Posterior vena cava (tissue), 2 donors: ENCODE data around the gene KIR3DL2. TPM values are rescaled to one million over a fixed set of nuclear protein-coding genes. Genes with fewer than 3 reads are reported as not detected.
"Not testable (repeated sequence)": the region's sequence is repeated elsewhere in the genome, so short reads cannot be mapped to it uniquely, and the experiment has no call there.

Experiments
- DNase-seq: peaks from one replicate; pipeline ENCODE4 v3.0.0-alpha.2; 2020; ENCODE audit warnings: low spot score
- intact Hi-C, 2 donors: fragments of 100-400 bp; cut with DNase I; formaldehyde crosslinking; loops; one replicate each; pipeline versions ENCODE4 v1.14.1 to v1.14.2; 2022 to 2023
- total RNA-seq, 2 donors: library from RNA; stranded (reverse); fragmentation: NEBNext Ultra II Directional; extraction: Animal tissue kit (Norgen Biotek cat#: 25700); gene quantifications; one replicate each; pipeline ENCODE4 v1.2.1, GENCODE V29; 2021
- donor health status: DM: yes; HTN: yes; CAD: no.
- donor health status: DM: yes; HTN: yes; CAD: no.

The KIR3DL2 gene
- total RNA-seq, 2 donors from 2014 or later: not detected

- intact Hi-C loops: no loop called here
- DNase-seq: peak; percentile 74
Observed at GRCh38 chr19:54905803-54906511, 55.7 kb downstream of the KIR3DL2 start, which contains the start of gene NCR1. Gene NCR1, plus strand, starts transcription at chr19:54906148. Its CDS starts 40 bp downstream, at chr19:54906188.

DNA sequence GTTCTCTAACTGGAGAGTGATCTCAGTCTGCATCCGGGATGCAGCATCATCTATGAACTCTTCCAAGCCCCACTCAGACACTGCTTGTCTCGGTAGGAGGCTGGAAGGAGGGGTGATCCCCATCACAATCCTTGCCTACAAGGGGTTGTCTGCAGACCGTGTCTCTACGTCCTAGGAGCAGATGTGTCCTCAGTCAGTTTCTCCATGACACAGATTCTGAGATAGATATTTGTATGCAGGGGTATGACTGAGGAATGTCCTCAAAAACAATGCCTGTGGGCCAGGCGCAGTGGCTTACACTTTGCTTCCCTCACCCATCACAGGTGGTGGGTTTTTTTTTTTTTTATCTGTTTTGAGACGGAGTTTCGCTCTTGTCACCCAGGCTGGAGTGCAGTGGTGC, 56.6 kb downstream of the KIR3DL2 start:
- intact Hi-C loops: no loop called here
- DNase-seq: no peak

GRCh38 chr19:54907899-54908298, 57.7 kb downstream of the KIR3DL2 start:
- DNase-seq, intact Hi-C loops: not testable (repeated sequence)

Other genes starting within 250 kb of the KIR3DL2 start
- gene LILRB1, start 220.0 kb upstream of the KIR3DL2 start, total RNA-seq: 1 to 10 TPM; 4.7 to 8.2 TPM
- 1 to 10 TPM; 2.7 to 8.7 TPM for gene LILRB4, start 187.5 kb upstream of the KIR3DL2 start, total RNA-seq
- gene KIR3DL3, start 126.0 kb upstream of the KIR3DL2 start, total RNA-seq: not detected
- gene KIR2DL3, start 111.9 kb upstream of the KIR3DL2 start, total RNA-seq: not detected
- under 1 TPM in 1 of 2 donors, not detected in 1; 0.23 TPM for gene KIR2DL1, start 80.7 kb upstream of the KIR3DL2 start, total RNA-seq
- under 1 TPM in 1 of 2 donors, not detected in 1; 0.37 TPM for gene KIR2DL4, start 46.8 kb upstream of the KIR3DL2 start, total RNA-seq
- not detected for gene KIR3DL1, start 34.0 kb upstream of the KIR3DL2 start, total RNA-seq
- gene KIR2DS4, start 17.8 kb upstream of the KIR3DL2 start, total RNA-seq: not detected
- 1 to 10 TPM; 2.0 to 5.8 TPM for gene FCAR, start 23.8 kb downstream of the KIR3DL2 start, total RNA-seq
- under 1 TPM in 1 of 2 donors, not detected in 1; 0.29 TPM for gene NCR1, start 55.7 kb downstream of the KIR3DL2 start, total RNA-seq
- not detected for gene NLRP7, start 97.1 kb downstream of the KIR3DL2 start, total RNA-seq
- 1 to 10 TPM in 1 of 2 donors, under 1 TPM in 1; 0.29 to 3.0 TPM for gene NLRP2, start 115.9 kb downstream of the KIR3DL2 start, total RNA-seq
- gene GP6, start 187.8 kb downstream of the KIR3DL2 start, total RNA-seq: under 1 TPM in 1 of 2 donors, not detected in 1; 0.19 TPM
- gene RDH13, start 212.7 kb downstream of the KIR3DL2 start, total RNA-seq: 1 to 10 TPM; 7.8 to 8.1 TPM
- gene EPS8L1, start 225.4 kb downstream of the KIR3DL2 start, total RNA-seq: 1 to 10 TPM in 1 of 2 donors, under 1 TPM in 1; 0.38 to 2.1 TPM